Measurements from ENCODE around the gene XPC.

The XPC gene

GRCh38 chr3:14152233-14152962, 26.0 kb downstream of the XPC start:
- TF ChIP-seq, protein P1, sequence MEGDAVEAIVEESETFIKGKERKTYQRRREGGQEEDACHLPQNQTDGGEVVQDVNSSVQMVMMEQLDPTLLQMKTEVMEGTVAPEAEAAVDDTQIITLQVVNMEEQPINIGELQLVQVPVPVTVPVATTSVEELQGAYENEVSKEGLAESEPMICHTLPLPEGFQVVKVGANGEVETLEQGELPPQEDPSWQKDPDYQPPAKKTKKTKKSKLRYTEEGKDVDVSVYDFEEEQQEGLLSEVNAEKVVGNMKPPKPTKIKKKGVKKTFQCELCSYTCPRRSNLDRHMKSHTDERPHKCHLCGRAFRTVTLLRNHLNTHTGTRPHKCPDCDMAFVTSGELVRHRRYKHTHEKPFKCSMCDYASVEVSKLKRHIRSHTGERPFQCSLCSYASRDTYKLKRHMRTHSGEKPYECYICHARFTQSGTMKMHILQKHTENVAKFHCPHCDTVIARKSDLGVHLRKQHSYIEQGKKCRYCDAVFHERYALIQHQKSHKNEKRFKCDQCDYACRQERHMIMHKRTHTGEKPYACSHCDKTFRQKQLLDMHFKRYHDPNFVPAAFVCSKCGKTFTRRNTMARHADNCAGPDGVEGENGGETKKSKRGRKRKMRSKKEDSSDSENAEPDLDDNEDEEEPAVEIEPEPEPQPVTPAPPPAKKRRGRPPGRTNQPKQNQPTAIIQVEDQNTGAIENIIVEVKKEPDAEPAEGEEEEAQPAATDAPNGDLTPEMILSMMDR (IDR thresholded peaks at IDR 0.05; ENCODE audit: low read depth, low read length, missing control alignments) = peak; percentile 50
- DNase-seq (ENCODE audit: extremely low read depth, low read depth) = no peak
- H3K4me3 ChIP-seq (replicated peaks; ENCODE audit: low read depth, low read length) = no peak overlapping the region

- H3K4me3 ChIP-seq (replicated peaks; ENCODE audit: low read depth, low read length) = no peak overlapping the region
- no peak for DNase-seq (ENCODE audit: extremely low read depth, low read depth)
- TF ChIP-seq, protein P1 (IDR thresholded peaks at IDR 0.05; ENCODE audit: low read depth, low read length, missing control alignments) = no peak
Measured at GRCh38 chr3:14151471-14152083, 26.8 kb downstream of the XPC start.

GRCh38 chr3:14150491-14151230, 27.7 kb downstream of the XPC start:
- no peak for DNase-seq (ENCODE audit: extremely low read depth, low read depth)
- TF ChIP-seq, protein P1 (IDR thresholded peaks at IDR 0.05; ENCODE audit: low read depth, low read length, missing control alignments) = no peak
- H3K4me3 ChIP-seq (replicated peaks; ENCODE audit: low read depth, low read length) = no peak overlapping the region

DNA sequence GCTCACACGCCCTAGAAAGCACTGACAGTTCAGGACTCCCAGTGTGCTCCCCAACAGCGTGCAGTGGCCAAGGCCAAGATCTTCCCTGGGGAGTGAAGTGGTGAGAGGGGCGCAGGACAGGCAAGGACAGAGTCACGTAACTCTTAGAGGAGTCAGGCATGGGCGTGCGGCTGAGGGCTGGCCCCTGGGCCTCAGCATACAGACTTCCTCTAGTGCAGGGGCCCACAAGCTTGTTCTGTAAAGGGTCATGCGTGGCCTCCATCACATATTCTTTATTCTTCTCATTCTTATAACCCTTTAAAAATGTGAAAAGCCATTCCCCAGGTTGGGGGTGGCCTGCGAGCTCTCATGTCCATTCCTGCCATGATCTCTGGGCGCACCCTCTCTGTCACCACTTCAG, 28.3 kb downstream of the XPC start:
- DNase-seq (ENCODE audit: extremely low read depth, low read depth) = no peak
- TF ChIP-seq, protein P1 (IDR thresholded peaks at IDR 0.05; ENCODE audit: low read depth, low read length, missing control alignments) = no peak
- H3K4me3 ChIP-seq (replicated peaks; ENCODE audit: low read depth, low read length) = no peak overlapping the region

DNA sequence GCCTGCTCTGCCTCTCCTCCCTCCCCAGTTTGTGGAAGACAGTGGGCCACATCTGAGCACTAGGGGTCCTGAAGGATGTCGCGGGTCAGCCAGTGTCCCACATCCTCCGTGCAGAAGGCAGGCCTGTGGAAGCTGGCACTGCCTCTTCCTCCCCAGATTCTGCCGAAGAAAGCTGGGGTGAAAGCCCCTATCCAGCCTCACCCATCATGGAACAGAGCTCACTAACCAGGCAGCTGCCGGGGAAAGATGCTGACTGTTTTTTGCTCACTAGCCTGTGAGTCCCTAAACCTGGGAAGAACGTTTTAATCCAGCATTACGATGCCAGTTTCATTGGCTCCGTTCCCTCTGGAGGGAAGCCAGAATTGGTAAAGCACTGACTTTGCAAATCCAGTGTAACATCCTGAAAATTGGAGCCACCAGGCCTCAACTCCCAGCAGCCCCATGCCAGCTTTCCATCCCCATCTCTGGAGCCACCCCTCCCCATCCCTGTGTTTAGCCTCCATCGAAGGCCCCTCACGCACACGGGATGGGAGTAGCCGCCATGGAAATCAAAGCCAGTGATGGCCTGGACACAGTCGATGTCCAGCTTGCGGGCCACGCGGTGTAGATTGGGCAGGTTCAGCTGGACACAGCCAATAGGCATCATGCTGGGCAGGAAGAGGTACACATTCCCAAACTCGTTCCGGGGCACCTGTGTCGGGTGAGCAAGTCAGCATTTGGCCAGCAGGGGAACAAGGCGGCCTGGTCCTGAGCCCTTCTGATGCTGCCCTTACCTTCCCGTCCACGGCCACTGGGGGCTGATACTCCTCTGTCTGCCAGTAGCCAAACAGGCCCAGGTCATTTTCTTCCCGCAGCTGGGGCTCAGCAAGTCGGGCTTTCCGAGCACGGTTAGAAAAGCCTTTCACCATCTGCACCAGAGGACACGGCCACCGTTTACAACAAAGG, 30.1 kb downstream of the XPC start:
- H3K4me3 ChIP-seq (replicated peaks; ENCODE audit: low read depth, low read length) = no peak overlapping the region
- no peak for DNase-seq (ENCODE audit: extremely low read depth, low read depth)
- TF ChIP-seq, protein P1 (IDR thresholded peaks at IDR 0.05; ENCODE audit: low read depth, low read length, missing control alignments) = peak; percentile 35

GRCh38 chr3:14147617-14148016, 30.8 kb downstream of the XPC start:
- DNase-seq (ENCODE audit: extremely low read depth, low read depth) = no peak
- TF ChIP-seq, protein P1 (IDR thresholded peaks at IDR 0.05; ENCODE audit: low read depth, low read length, missing control alignments) = no peak
- no peak overlapping the region for H3K4me3 ChIP-seq (replicated peaks; ENCODE audit: low read depth, low read length)
